Suppressor macrophage (primary cell): Measurements from ENCODE around the gene AHDC1.

Source experiments
- DNase-seq, 4 experiments: peaks; one replicate each; pipeline ENCODE4 v3.0.0-alpha.2; 2020 to 2022

The AHDC1 gene

GRCh38 chr1:27614043-27614624 is 10.2 kb upstream of the AHDC1 start:
- DNase-seq = peak in 2 of 4 experiments; percentile 3 to 6

GRCh38 chr1:27612718-27613117 is 8.8 kb upstream of the AHDC1 start:
- DNase-seq = no peak

- no peak for DNase-seq
Measured at GRCh38 chr1:27611450-27611849, 7.5 kb upstream of the AHDC1 start.

GRCh38 chr1:27609618-27610240 is 5.8 kb upstream of the AHDC1 start:
- DNase-seq = peak in 2 of 4 experiments; percentile 3 to 36

GRCh38 chr1:27609210-27609555 is 5.2 kb upstream of the AHDC1 start:
- DNase-seq = peak; percentile 53 to 76 (median 66)

GRCh38 chr1:27607239-27607804 is 3.4 kb upstream of the AHDC1 start:
- peak in 3 of 4 experiments; percentile 46 to 63 (median 51) for DNase-seq

GRCh38 chr1:27606708-27607238 is 2.8 kb upstream of the AHDC1 start:
- DNase-seq = peak in 3 of 4 experiments; percentile 25 to 41 (median 28)

GRCh38 chr1:27605796-27606707 is 2.1 kb upstream of the AHDC1 start:
- peak; percentile 59 to 75 (median 69) for DNase-seq

GRCh38 chr1:27605300-27605766 is 1.4 kb upstream of the AHDC1 start:
- no peak for DNase-seq

- no peak for DNase-seq
Measured at GRCh38 chr1:27604579-27605299, 795 bp upstream of the AHDC1 start.

GRCh38 chr1:27603309-27603680 is 649 bp downstream of the AHDC1 start:
- DNase-seq = peak in 2 of 4 experiments; percentile 53 to 56

- no peak for DNase-seq
Measured at GRCh38 chr1:27602462-27603308, 1.3 kb downstream of the AHDC1 start.

- DNase-seq = peak; percentile 30 to 67 (median 52)
Measured at GRCh38 chr1:27601771-27602461, 2.0 kb downstream of the AHDC1 start.

GRCh38 chr1:27601321-27601770 is 2.6 kb downstream of the AHDC1 start:
- DNase-seq = no peak

GRCh38 chr1:27600498-27601175 is 3.3 kb downstream of the AHDC1 start:
- DNase-seq = no peak

GRCh38 chr1:27599605-27600497 is 4.1 kb downstream of the AHDC1 start:
- no peak for DNase-seq

- no peak for DNase-seq
Measured at GRCh38 chr1:27598902-27599528, 4.9 kb downstream of the AHDC1 start.

- DNase-seq = no peak
Measured at GRCh38 chr1:27598295-27598687, 5.7 kb downstream of the AHDC1 start.
